ENCODE data around the gene GPR160.
"Not testable (repeated sequence)": the region's sequence is repeated elsewhere in the genome, so short reads cannot be mapped to it uniquely, and the experiment has no call there.

The GPR160 gene

DNA sequence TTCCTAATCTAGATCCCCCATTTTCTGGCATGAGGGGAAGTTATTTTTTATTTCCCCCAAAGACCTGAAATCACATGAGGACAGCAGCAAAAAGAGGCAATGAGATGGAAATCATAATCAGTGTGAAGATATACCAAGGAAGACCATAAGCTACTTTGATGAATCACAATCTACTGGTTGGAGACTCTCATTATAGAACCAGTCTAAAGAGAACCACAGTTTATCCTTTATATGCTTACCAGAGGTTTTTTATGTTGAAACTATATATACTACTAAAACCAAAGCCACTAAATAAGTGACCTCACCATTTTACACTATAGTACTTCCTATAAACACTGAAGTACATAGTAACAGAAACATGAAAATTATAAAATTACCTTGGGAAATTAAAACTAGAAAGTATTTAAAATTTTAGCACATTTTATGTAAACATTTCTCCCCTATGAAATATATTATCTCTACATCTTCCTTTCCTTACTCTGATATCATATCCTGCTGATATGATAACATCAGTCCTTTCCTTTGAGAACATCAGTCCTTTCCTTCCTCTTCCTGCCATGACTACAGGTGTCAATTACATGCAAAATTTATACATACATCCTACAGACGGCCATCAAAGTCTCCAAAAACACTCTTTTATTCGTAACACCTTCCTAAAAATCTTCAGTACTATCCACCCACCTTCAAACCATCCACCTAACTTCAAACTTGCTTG is 71.9 kb downstream of the GPR160 start:
- H3K36me3 ChIP-seq = peaks cover 35% of the 10 kb centered on the region
- no peaks in the 10 kb centered on the region for H3K27me3 ChIP-seq (ENCODE audit: insufficient read depth, low read depth, severe bottlenecking)
- no peaks in the 10 kb centered on the region for H3K9me3 ChIP-seq (ENCODE audit: severe bottlenecking)
- TF ChIP-seq, protein P1, sequence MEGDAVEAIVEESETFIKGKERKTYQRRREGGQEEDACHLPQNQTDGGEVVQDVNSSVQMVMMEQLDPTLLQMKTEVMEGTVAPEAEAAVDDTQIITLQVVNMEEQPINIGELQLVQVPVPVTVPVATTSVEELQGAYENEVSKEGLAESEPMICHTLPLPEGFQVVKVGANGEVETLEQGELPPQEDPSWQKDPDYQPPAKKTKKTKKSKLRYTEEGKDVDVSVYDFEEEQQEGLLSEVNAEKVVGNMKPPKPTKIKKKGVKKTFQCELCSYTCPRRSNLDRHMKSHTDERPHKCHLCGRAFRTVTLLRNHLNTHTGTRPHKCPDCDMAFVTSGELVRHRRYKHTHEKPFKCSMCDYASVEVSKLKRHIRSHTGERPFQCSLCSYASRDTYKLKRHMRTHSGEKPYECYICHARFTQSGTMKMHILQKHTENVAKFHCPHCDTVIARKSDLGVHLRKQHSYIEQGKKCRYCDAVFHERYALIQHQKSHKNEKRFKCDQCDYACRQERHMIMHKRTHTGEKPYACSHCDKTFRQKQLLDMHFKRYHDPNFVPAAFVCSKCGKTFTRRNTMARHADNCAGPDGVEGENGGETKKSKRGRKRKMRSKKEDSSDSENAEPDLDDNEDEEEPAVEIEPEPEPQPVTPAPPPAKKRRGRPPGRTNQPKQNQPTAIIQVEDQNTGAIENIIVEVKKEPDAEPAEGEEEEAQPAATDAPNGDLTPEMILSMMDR (IDR thresholded peaks at IDR 0.05; ENCODE audit: low read depth, low read length) = no peak
- no peak overlapping the region for H3K27ac ChIP-seq
- no peak for DNase-seq
- H3K4me3 ChIP-seq (ENCODE audit: low read depth, low read length) = no peak overlapping the region

DNA sequence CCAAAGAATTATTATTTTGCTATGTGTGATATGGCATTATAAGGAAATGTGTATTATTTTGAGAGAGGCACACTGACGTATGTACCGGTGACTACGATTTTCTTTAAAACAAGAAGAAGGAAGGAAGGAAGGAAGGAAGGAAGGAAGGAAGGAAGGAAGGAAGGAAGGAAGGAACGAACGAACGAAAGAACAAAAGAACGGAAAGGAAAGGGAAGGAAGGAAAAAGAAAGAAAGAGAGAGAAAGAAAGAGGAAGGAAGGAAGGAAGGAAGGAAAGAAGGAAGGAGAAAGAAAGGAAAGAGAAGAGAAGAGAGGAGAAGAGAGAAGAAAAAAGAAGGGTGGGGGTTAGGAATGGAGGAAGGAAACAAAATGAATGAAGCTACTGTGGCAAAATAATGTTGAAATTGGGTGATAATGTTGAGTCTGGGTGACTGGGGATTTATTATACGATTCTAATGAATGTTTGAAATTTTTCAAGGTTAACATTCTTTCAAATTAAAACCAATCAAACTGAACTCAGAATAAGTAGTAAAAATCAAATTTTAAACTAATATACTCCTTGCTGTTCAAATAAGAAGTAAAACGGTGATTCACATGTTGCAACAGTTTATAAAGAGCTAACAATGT is 73.5 kb downstream of the GPR160 start:
- Histone ChIP-seq H3K36me3 (peaks cover 35% of the 10 kb centered on the region), H3K4me3 (ENCODE audit: low read depth, low read length) (no peak overlapping the region), H3K27me3 (ENCODE audit: insufficient read depth, low read depth, severe bottlenecking) (no peaks in the 10 kb centered on the region), H3K27ac (no peak overlapping the region), H3K9me3 (ENCODE audit: severe bottlenecking) (no peaks in the 10 kb centered on the region)
- DNase-seq = no peak
- TF ChIP-seq, protein P1 (IDR thresholded peaks at IDR 0.05; ENCODE audit: low read depth, low read length) = no peak

DNA sequence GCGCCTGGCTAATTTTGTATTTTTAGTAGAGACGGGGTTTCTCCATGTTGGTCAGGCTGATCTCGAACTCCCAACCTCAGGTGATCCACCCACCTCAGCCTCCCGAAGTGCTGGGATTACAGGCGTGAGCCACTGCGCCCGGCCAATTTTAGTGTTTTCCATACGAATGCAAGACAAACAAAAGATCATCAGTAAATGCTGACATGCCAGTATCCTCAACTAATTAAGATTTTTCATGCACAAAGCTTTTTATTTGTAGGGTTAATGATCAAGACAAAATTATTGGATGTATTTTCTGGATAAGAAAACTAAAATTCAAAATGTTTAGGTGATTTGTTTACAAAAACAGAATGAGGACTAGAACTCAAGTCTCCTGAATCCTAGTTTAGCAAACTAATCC is 76.4 kb downstream of the GPR160 start:
- not testable (repeated sequence) for H3K9me3 ChIP-seq (ENCODE audit: severe bottlenecking); DNase-seq; H3K27ac ChIP-seq; H3K27me3 ChIP-seq (ENCODE audit: insufficient read depth, low read depth, severe bottlenecking); H3K4me3 ChIP-seq (ENCODE audit: low read depth, low read length)
- peaks cover 43% of the 10 kb centered on the region for H3K36me3 ChIP-seq

DNA sequence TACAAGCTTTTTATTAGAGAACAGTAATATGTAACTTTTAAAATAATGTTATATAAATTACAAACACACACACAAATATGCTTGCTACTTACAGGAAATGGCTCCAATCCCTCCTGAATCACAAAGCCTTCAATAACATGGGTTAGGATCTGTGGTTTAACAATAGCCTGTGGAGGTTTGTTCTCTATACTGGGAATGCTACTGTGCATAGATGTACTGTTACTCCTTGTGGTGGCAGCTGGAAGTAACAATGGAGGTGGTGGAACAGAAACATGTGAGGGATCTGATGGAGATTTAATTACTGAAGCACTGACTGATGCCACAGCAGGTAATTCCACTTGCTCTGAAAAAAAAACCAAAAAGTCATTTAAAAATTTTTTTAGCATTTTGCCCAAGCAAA is 79.3 kb downstream of the GPR160 start:
- no peaks in the 10 kb centered on the region for H3K27me3 ChIP-seq (ENCODE audit: insufficient read depth, low read depth, severe bottlenecking)
- TF ChIP-seq, protein P1 (IDR thresholded peaks at IDR 0.05; ENCODE audit: low read depth, low read length) = no peak
- no peaks in the 10 kb centered on the region for H3K9me3 ChIP-seq (ENCODE audit: severe bottlenecking)
- H3K36me3 ChIP-seq = peaks cover 48% of the 10 kb centered on the region
- no peak for DNase-seq
- H3K27ac ChIP-seq = no peak overlapping the region
- no peak overlapping the region for H3K4me3 ChIP-seq (ENCODE audit: low read depth, low read length)

DNA sequence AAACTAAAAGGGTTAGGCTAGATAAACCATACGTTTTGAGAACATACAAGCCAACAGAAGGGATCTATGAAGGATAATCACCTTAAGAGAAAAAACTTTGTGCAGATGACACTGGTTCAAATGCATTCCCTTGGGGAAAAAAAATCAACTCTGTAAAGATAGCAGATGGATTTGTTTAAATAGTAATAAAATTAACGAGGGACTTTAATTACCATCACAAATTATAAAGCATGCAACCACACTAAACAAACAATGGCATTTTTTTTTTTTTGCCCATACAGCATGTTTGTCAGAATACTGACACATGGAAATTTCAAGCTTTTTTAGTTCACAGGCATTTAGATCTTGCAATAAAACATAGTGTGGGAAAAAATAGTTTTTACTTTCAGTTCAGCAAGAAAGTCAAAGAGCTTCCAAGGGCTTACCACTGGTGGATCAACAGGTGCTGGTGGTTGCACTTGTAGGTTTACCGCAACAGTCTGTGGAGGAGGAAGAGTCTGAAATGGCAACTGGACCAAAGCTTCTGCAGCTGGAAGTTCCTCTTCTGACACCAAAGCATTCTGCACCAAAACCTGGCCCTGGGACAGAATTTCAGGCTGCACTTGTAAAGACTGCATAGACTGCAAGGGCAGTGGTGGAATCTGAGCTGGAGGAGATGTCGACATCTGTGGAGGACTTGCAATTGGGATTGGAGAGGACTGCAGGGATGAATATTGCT is 90.6 kb downstream of the GPR160 start:
- no peak for DNase-seq
- H3K9me3 ChIP-seq (ENCODE audit: severe bottlenecking) = no peaks in the 10 kb centered on the region
- H3K4me3 ChIP-seq (ENCODE audit: low read depth, low read length) = no peak overlapping the region
- TF ChIP-seq, protein P1 (IDR thresholded peaks at IDR 0.05; ENCODE audit: low read depth, low read length) = no peak
- H3K27ac ChIP-seq = no peak overlapping the region
- no peaks in the 10 kb centered on the region for H3K27me3 ChIP-seq (ENCODE audit: insufficient read depth, low read depth, severe bottlenecking)
- peaks cover 24% of the 10 kb centered on the region for H3K36me3 ChIP-seq

DNA sequence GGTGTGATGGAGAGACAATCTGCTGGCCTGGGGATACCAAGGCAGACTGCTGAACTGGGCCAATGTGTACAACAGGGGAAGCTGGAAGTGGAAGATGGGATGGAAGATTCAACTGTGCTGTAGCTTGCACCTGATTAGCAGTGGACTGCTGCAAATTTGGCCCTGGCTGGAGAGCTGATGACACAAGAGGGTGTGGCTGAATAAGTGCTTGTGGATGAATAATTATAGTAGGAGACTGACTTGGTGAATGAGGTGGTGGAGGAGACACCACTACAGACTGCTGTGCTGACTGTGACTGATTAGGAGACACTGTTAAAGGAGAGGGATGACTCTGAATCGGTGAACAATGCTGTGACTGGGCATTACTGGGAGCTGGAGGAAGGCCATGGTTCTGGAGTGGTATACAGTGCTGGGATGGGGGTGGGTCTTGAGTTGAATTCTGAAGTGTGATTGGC is 91.2 kb downstream of the GPR160 start:
- no peak overlapping the region for H3K27ac ChIP-seq
- peaks cover 26% of the 10 kb centered on the region for H3K36me3 ChIP-seq
- no peak for DNase-seq
- H3K4me3 ChIP-seq (ENCODE audit: low read depth, low read length) = no peak overlapping the region
- H3K27me3 ChIP-seq (ENCODE audit: insufficient read depth, low read depth, severe bottlenecking) = no peaks in the 10 kb centered on the region
- TF ChIP-seq, protein P1 (IDR thresholded peaks at IDR 0.05; ENCODE audit: low read depth, low read length) = no peak
- no peaks in the 10 kb centered on the region for H3K9me3 ChIP-seq (ENCODE audit: severe bottlenecking)

Measured in WERI-Rb-1 (cell line).